Measurements from ENCODE around the gene USP6NL. TPM values are rescaled to one million over a fixed set of nuclear protein-coding genes. Genes with fewer than 3 reads are reported as not detected.

The USP6NL gene
- polyA plus RNA-seq, 3 donors, result 5.5 to 7.7 (median 6.7) TPM

DNA sequence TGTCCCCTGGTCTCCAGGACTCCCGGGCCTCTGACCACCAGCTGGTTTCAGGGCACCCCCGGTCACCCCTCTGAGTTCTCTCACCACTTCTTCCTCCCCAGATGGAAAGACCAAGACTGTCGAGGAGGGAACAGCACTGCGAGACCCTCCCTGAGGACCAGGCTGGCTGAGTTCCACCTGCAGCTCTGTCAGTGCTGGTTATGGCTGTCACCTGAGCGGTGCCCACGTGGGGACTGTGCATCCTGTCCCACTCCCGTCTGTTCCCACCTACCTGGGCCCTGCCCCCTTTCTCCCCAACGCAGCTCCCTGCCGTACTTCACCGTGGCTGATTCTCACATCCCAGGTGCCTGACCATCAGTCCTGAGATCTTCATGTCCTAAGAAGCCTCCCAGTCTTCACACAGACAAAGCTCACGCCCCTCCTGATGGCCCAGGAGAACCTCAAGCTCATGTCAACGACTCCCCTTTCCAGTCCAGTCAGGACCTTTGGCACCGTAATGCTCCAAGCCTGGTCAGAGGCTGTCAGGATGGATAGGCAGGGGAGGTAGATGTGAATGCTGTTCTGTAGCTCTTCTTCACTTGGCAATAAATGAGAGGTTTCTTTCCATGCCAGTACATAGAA lies 159.7 kb downstream of the USP6NL start:
- no peaks in the 10 kb centered on the region for H3K36me3 Mint-ChIP-seq
- H3K4me3 ChIP-seq (replicated peaks in 1 of 3; ENCODE audit: low read depth in 2 of 3, low read length in 3 of 3), result no peak overlapping the region
- H3K4me2 ChIP-seq (replicated peaks; ENCODE audit: extremely low read depth, low read length, poor library complexity, severe bottlenecking), result no peak overlapping the region
- no peaks in the 10 kb centered on the region for H3K4me1 ChIP-seq (ENCODE audit: control insufficient read depth in 1 of 2, insufficient read depth in 2 of 2, low read length in 2 of 2)
- no peak for DNase-seq
- no peak overlapping the region for H2AFZ ChIP-seq (ENCODE audit: insufficient read depth, low read depth, low read length, poor library complexity, severe bottlenecking)
- no peaks in the 10 kb centered on the region for H3K79me2 ChIP-seq (ENCODE audit: insufficient read depth, low read length)
- peaks cover 4 to 9% (median 4%) of the 10 kb centered on the region in 3 donors for H3K27me3 Mint-ChIP-seq (ENCODE audit: low read depth in 3 of 3)
- no peak overlapping the region for H3K4me3 Mint-ChIP-seq
- no peaks in the 10 kb centered on the region for H3K36me3 ChIP-seq (replicated peaks in 1 of 2; ENCODE audit: control insufficient read depth in 1 of 2, insufficient read depth in 2 of 2, low read length in 2 of 2)
- WGBS (ENCODE audit: insufficient coverage), result 88% methylated on average over 13 of the region's 13 CpGs
- H3K9me3 ChIP-seq (replicated peaks in 1 of 2; ENCODE audit: control insufficient read depth in 1 of 2, insufficient read depth in 1 of 2, low read length in 2 of 2), result no peaks in the 10 kb centered on the region
- H3K9ac ChIP-seq (ENCODE audit: insufficient read depth, low read length, poor library complexity, severe bottlenecking), result no peak overlapping the region
- intact Hi-C loops (cut with micrococcal nuclease), result no loop called here
- no peak overlapping the region for H3K27ac ChIP-seq (ENCODE audit: low read depth in 1 of 2, low read length in 2 of 2)
- peaks cover 11% of the 10 kb centered on the region for H3K4me1 Mint-ChIP-seq
- H4K20me1 ChIP-seq (ENCODE audit: insufficient read depth, low read length), result no peaks in the 10 kb centered on the region
- H3K27ac Mint-ChIP-seq, result no peak overlapping the region
- TF ChIP-seq, protein P1, sequence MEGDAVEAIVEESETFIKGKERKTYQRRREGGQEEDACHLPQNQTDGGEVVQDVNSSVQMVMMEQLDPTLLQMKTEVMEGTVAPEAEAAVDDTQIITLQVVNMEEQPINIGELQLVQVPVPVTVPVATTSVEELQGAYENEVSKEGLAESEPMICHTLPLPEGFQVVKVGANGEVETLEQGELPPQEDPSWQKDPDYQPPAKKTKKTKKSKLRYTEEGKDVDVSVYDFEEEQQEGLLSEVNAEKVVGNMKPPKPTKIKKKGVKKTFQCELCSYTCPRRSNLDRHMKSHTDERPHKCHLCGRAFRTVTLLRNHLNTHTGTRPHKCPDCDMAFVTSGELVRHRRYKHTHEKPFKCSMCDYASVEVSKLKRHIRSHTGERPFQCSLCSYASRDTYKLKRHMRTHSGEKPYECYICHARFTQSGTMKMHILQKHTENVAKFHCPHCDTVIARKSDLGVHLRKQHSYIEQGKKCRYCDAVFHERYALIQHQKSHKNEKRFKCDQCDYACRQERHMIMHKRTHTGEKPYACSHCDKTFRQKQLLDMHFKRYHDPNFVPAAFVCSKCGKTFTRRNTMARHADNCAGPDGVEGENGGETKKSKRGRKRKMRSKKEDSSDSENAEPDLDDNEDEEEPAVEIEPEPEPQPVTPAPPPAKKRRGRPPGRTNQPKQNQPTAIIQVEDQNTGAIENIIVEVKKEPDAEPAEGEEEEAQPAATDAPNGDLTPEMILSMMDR (IDR thresholded peaks at IDR 0.05), result no peak
- H3K9me3 Mint-ChIP-seq, result peaks cover 0 to 2% (median 0%) of the 10 kb centered on the region in 7 donors
- no peaks in the 10 kb centered on the region for H3K27me3 ChIP-seq (ENCODE audit: control insufficient read depth in 2 of 2, insufficient read depth in 2 of 2, low read length in 2 of 2)

DNA sequence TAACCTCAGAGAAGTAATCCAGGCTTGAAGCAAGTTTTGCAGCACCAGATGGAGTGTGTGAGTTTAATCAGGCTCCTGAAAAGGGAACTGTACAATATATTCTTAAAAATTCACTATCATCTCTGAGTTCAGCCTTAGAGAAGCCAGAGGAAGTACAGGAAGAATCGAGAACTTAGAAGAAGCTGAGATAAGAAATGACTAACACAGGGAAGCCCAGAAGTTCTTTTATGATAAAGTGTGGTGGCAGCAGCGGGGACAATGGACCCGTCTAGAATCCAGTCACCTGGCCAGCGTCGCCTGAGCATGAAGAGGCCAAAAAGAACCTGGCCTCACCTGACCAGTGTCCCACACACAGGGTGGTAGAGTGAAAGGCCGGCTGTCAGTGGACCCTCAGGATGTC lies 161.0 kb downstream of the USP6NL start:
- no peaks in the 10 kb centered on the region for H3K79me2 ChIP-seq (ENCODE audit: insufficient read depth, low read length)
- no peak overlapping the region for H3K27ac ChIP-seq (ENCODE audit: low read depth in 1 of 2, low read length in 2 of 2)
- H3K27me3 ChIP-seq (ENCODE audit: control insufficient read depth in 2 of 2, insufficient read depth in 2 of 2, low read length in 2 of 2), result no peaks in the 10 kb centered on the region
- H4K20me1 ChIP-seq (ENCODE audit: insufficient read depth, low read length), result no peaks in the 10 kb centered on the region
- no peak overlapping the region for H3K9ac ChIP-seq (ENCODE audit: insufficient read depth, low read length, poor library complexity, severe bottlenecking)
- H3K4me3 ChIP-seq (replicated peaks in 1 of 3; ENCODE audit: low read depth in 2 of 3, low read length in 3 of 3), result no peak overlapping the region
- H3K4me3 Mint-ChIP-seq, result no peak overlapping the region
- TF ChIP-seq, protein P1 (IDR thresholded peaks at IDR 0.05), result no peak
- peaks cover 11% of the 10 kb centered on the region for H3K4me1 Mint-ChIP-seq
- intact Hi-C loops (cut with micrococcal nuclease), result no loop called here
- no peak overlapping the region for H3K4me2 ChIP-seq (replicated peaks; ENCODE audit: extremely low read depth, low read length, poor library complexity, severe bottlenecking)
- H3K9me3 ChIP-seq (replicated peaks in 1 of 2; ENCODE audit: control insufficient read depth in 1 of 2, insufficient read depth in 1 of 2, low read length in 2 of 2), result no peaks in the 10 kb centered on the region
- peak overlapping the region in 1 of 7 donors; percentile 47 for H3K27ac Mint-ChIP-seq
- peaks cover 4 to 9% (median 4%) of the 10 kb centered on the region in 3 donors for H3K27me3 Mint-ChIP-seq (ENCODE audit: low read depth in 3 of 3)
- peaks cover 0 to 2% (median 0%) of the 10 kb centered on the region in 7 donors for H3K9me3 Mint-ChIP-seq
- no peaks in the 10 kb centered on the region for H3K36me3 ChIP-seq (replicated peaks in 1 of 2; ENCODE audit: control insufficient read depth in 1 of 2, insufficient read depth in 2 of 2, low read length in 2 of 2)
- H2AFZ ChIP-seq (ENCODE audit: insufficient read depth, low read depth, low read length, poor library complexity, severe bottlenecking), result no peak overlapping the region
- H3K4me1 ChIP-seq (ENCODE audit: control insufficient read depth in 1 of 2, insufficient read depth in 2 of 2, low read length in 2 of 2), result no peaks in the 10 kb centered on the region
- H3K36me3 Mint-ChIP-seq, result no peaks in the 10 kb centered on the region
- WGBS (ENCODE audit: insufficient coverage), result no CpG with 5 or more reads among the region's 6 CpGs
- DNase-seq, result no peak

Measured in CD14-positive monocyte (primary cell).